K562 (cell line): Measurements from ENCODE around the gene LUC7L. TPM values are rescaled to one million over a fixed set of nuclear protein-coding genes. Genes with fewer than 3 reads are reported as not detected.
A peak's percentile ranks its signal among the peaks of the same experiment; 100 is the strongest.

Experiments
- CREB5 ChIP-seq: fragments of 250-450 bp; sonication (Bioruptor Pico); IDR thresholded peaks from 2 replicates; pipeline ENCODE4 v1.5.0; 2020; ENCODE audit warnings: mild to moderate bottlenecking
- EHMT2 ChIP-seq: fragments of 450-650 bp; IDR thresholded peaks from 2 replicates; pipeline ENCODE4 v1.6.1; 2018; ENCODE audit warnings: antibody characterized with exemption
- ESRRA ChIP-seq: fragments of 450-650 bp; IDR thresholded peaks from 2 replicates; pipeline ENCODE4 v1.6.1; 2014; ENCODE audit warnings: low read depth, mild to moderate bottlenecking, moderate library complexity, borderline replicate concordance
- IRF2 ChIP-seq: sonication (generic); formaldehyde crosslinking; IDR thresholded peaks from 2 replicates; pipeline ENCODE4 v1.8.1; 2022; ENCODE audit warnings: mild to moderate bottlenecking, missing genetic modification reagents
- MAFG ChIP-seq: fragments of 450-650 bp; conservative IDR thresholded peaks from 2 replicates; pipeline ENCODE4 v1.6.1; 2016; ENCODE audit warnings: missing genetic modification characterization, missing compliant biosample characterization
- PTRF ChIP-seq: fragments of 450-650 bp; IDR thresholded peaks from 2 replicates; pipeline ENCODE4 v1.6.1; 2016; ENCODE audit warnings: mild to moderate bottlenecking, missing genetic modification characterization, missing compliant biosample characterization
- RREB1 ChIP-seq: fragments of 250-450 bp; sonication (Bioruptor Pico); IDR thresholded peaks from 2 replicates; pipeline ENCODE4 v1.4.0; 2020
- SMARCE1 ChIP-seq: fragments of 450-650 bp; IDR thresholded peaks from 2 replicates; pipeline ENCODE4 v1.7.1; 2016; ENCODE audit warnings: mild to moderate bottlenecking
- TFAP4 ChIP-seq: sonication (generic); formaldehyde crosslinking; IDR thresholded peaks from 2 replicates; pipeline ENCODE4 v1.8.0; 2022; ENCODE audit warnings: missing genetic modification reagents, mild to moderate bottlenecking, moderate library complexity, borderline replicate concordance
- ZNF76 ChIP-seq: fragments of 250-450 bp; sonication (Bioruptor Pico); IDR thresholded peaks from 2 replicates; pipeline ENCODE4 v1.4.0; 2020; ENCODE audit warnings: mild to moderate bottlenecking, moderate library complexity, borderline replicate concordance
- ZNF79 ChIP-seq: fragments of 250-450 bp; sonication (Bioruptor Pico); IDR thresholded peaks from 2 replicates; pipeline ENCODE4 v1.4.0; 2020; ENCODE audit warnings: low read depth, mild to moderate bottlenecking, moderate library complexity
- ZSCAN32 ChIP-seq: fragments of 450-650 bp; formaldehyde crosslinking; IDR thresholded peaks from 2 replicates; pipeline ENCODE4 v1.4.0; 2020; ENCODE audit warnings: mild to moderate bottlenecking, moderate library complexity
- polyA plus RNA-seq, 8 experiments: library from polyadenylated mRNA; depleted of rRNA in 4 of 8; stranded (reverse) in 5 of 8; unstranded in 3 of 8; fragments of >200 nt; fragmentation: Nextera tagmentation in 2 of 8; fragmentation: Illumina TruSeq in 1 of 8; extraction: Ambion mirVana in 2 of 8; extraction: Trizol in 1 of 8; gene quantifications; 2 replicates each; pipeline versions ENCODE4 v1.2.1 to v1.2.3, GENCODE V29; 2011 to 2014; ENCODE audit warnings: inconsistent platforms in 1 of 8, missing spikeins in 1 of 8
- total RNA-seq, 7 experiments: library from RNA; depleted of rRNA in 6 of 7; stranded (reverse); fragments of >200 nt in 6 of 7; fragmentation: Illumina TruSeq in 2 of 7; extraction: Trizol in 2 of 7; gene quantifications; 2 replicates each; pipeline versions ENCODE4 v1.2.1 to v1.2.3, GENCODE V29; 2011 to 2021; ENCODE audit warnings: low replicate concordance in 1 of 7
- TF ChIP-seq, protein P1 (sequence below): fragments of 250-450 bp; sonication (Bioruptor Pico); IDR thresholded peaks from 2 replicates; pipeline ENCODE4 v1.4.0; 2020; ENCODE audit warnings: mild to moderate bottlenecking, moderate library complexity
- TF ChIP-seq, protein P2 (sequence below), 3 experiments: IDR thresholded peaks in 2 of 3; conservative IDR thresholded peaks in 1 of 3; 2 replicates each; pipeline ENCODE4 v1.5.1; 2011 to 2012; ENCODE audit warnings: low read length in 3 of 3, mild to moderate bottlenecking in 3 of 3, control low read depth in 2 of 3, improper control_type of control experiment in 1 of 3, inconsistent platforms in 1 of 3, low read depth in 1 of 3, mixed read lengths in 1 of 3, moderate library complexity in 1 of 3; ENCODE audit not compliant: insufficient read depth in 2 of 3

Gene LUC7L
- total and polyA plus RNA-seq, 9 of the 15 experiments (the other 6 are each of a cell fraction or from before 2014, with no cell fraction given): 1.7 to 93.3 (median 59.5) TPM

DNA sequence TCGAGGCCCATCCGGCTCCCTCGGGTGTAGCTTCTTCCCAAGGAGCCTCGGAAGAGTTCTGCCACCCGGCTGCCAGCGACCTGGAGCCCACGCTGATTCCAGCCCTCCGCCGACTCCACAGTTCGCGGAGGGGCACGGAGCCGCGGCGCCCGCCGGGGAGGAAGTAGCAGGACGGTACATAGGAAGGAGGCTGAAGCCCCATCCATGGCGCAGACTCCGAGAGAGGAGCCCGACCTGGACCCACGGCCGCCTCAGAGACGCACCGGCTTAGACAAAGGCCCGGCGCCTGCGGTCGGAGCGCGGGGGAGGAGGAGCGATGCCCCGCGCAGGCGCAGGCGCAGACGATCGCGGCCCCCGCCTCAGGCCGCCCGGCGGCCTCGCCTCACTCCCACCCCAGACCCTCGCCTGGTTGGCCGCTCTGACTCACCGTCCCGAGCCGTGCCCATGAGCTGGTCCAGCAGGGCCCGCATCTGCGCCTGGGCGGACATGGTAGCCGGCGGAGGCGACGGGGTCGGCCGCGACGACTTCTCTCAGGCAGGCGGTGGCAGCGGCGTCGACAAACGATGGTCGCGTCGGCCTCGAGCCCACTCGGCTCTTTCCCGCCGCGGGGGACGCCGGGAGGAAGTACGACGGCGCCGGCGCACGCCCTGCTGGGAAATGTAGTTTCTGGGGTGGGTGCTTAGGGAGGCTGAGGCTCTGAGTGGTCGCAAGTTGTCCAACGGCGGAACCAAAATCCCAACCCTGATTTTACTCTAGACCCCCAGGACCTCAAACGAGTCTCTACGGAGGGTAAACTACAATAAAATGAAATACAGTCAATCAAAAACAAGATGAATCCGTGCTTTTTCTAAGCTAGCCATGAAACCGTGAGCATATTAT is at the start of gene LUC7L (continued):
- TF ChIP-seq, protein P1, sequence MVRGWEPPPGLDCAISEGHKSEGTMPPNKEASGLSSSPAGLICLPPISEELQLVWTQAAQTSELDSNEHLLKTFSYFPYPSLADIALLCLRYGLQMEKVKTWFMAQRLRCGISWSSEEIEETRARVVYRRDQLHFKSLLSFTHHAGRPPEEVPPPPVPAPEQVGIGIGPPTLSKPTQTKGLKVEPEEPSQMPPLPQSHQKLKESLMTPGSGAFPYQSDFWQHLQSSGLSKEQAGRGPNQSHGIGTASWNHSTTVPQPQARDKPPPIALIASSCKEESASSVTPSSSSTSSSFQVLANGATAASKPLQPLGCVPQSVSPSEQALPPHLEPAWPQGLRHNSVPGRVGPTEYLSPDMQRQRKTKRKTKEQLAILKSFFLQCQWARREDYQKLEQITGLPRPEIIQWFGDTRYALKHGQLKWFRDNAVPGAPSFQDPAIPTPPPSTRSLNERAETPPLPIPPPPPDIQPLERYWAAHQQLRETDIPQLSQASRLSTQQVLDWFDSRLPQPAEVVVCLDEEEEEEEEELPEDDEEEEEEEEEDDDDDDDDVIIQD (CRISPR knock-in tag): peak; percentile 1; the same call in 1 of the 2 replicates
- peak; percentile 96 for TF ChIP-seq ZNF76 (CRISPR knock-in tag)
- no peak for TF ChIP-seq MAFG (tag)
- TF ChIP-seq RREB1: no peak; the same call in 1 of the 2 replicates
- TF ChIP-seq ZNF79 (CRISPR knock-in tag): no peak
- no peak for TF ChIP-seq PTRF (tag)
- no peak for TF ChIP-seq SMARCE1
- TF ChIP-seq EHMT2: no peak
- peak; percentile 70 for TF ChIP-seq ESRRA
- no peak for TF ChIP-seq ZSCAN32 (CRISPR knock-in tag)
- no peak for TF ChIP-seq CREB5 (CRISPR knock-in tag)
- TF ChIP-seq, protein P2, sequence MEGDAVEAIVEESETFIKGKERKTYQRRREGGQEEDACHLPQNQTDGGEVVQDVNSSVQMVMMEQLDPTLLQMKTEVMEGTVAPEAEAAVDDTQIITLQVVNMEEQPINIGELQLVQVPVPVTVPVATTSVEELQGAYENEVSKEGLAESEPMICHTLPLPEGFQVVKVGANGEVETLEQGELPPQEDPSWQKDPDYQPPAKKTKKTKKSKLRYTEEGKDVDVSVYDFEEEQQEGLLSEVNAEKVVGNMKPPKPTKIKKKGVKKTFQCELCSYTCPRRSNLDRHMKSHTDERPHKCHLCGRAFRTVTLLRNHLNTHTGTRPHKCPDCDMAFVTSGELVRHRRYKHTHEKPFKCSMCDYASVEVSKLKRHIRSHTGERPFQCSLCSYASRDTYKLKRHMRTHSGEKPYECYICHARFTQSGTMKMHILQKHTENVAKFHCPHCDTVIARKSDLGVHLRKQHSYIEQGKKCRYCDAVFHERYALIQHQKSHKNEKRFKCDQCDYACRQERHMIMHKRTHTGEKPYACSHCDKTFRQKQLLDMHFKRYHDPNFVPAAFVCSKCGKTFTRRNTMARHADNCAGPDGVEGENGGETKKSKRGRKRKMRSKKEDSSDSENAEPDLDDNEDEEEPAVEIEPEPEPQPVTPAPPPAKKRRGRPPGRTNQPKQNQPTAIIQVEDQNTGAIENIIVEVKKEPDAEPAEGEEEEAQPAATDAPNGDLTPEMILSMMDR (IDR thresholded peaks at IDR 0.05 in 2 of 3, conservative IDR thresholded peaks at IDR 0.05 in 1 of 3; ENCODE audit: insufficient read depth in 2 of 3, low read depth in 1 of 3, low read length in 3 of 3): no peak
- TF ChIP-seq TFAP4 (CRISPR knock-in tag): peak; percentile 82
- no peak for TF ChIP-seq IRF2 (CRISPR knock-in tag)
